Esophagus muscularis mucosa (tissue), 3 donors: ENCODE results near the gene MYLK.

ENCODE experiments used
- CTCF ChIP-seq, 3 experiments: fragments of 200-600 bp in 2 of 3; fragments of 450-650 bp in 1 of 3; sonication (generic) in 2 of 3; IDR thresholded peaks; one replicate each; pipeline ENCODE4 v1.5.1; 2017 to 2019; ENCODE audit warnings: antibody characterized with exemption in 3 of 3, mild to moderate bottlenecking in 2 of 3, moderate library complexity in 1 of 3
- POLR2A ChIP-seq: fragments of 450-650 bp; IDR thresholded peaks from one replicate; pipeline ENCODE4 v1.6.1; 2017; ENCODE audit warnings: antibody characterized with exemption, moderate library complexity, mild to moderate bottlenecking, low read depth

- TF ChIP-seq CTCF (IDR thresholded peaks at IDR 0.05) (no peak), POLR2A (no peak)
Observed at GRCh38 chr3:123768480-123769355, 115.4 kb downstream of the MYLK start.
